DOHH2 (cell line): Measurements from ENCODE around the gene FAM229B.
A peak's percentile ranks its signal among the peaks of the same experiment; 100 is the strongest.

ENCODE experiments used
- CTCF ChIP-seq: fragments of 200-600 bp; sonication (generic); IDR thresholded peaks from one replicate; pipeline ENCODE4 v1.5.1; 2014; ENCODE audit warnings: antibody characterized with exemption, mild to moderate bottlenecking, low read depth, low read length; ENCODE audit not compliant: poor library complexity, severe bottlenecking
- EZH2phosphoT487 ChIP-seq: fragments of 200-600 bp; sonication (generic); IDR thresholded peaks from 2 replicates; pipeline ENCODE4 v1.6.1; 2017; ENCODE audit warnings: borderline replicate concordance, mild to moderate bottlenecking, antibody characterized with exemption, low read length, moderate library complexity, mixed read lengths

- TF ChIP-seq CTCF: peak; percentile 88
- TF ChIP-seq EZH2phosphoT487: no peak
These were observed 44.1 kb upstream of the FAM229B start for GRCh38 chr6:112043032-112044007.
